Measurements from ENCODE around the gene UBE2O. TPM values are rescaled to one million over a fixed set of nuclear protein-coding genes. Genes with fewer than 3 reads are reported as not detected.

Gene UBE2O
- total and polyA plus RNA-seq, 8 donors = 10.4 to 19.8 (median 15.9) TPM

DNA sequence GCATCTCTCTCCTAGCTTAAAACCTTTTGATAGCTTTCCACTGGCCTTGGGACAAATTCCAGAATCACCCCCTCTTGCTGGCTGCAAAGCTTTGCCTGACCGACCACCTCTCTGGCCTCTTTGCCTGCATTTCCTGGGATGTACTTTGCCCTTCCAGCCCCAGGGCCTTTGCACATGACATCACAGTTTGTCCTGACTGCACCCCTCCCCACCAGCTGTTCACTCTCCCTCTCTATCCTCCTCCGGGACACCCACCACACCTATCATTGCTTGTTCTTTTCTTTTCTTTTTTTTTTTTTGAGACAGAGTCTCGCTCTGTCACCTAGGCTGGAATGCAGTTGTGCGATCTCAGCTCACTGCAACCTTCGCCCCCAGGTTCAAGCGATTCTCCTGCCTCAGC lies 22.4 kb upstream of the UBE2O start:
- no peaks in the 10 kb centered on the region for H3K4me1 ChIP-seq
- TF ChIP-seq, protein P1, sequence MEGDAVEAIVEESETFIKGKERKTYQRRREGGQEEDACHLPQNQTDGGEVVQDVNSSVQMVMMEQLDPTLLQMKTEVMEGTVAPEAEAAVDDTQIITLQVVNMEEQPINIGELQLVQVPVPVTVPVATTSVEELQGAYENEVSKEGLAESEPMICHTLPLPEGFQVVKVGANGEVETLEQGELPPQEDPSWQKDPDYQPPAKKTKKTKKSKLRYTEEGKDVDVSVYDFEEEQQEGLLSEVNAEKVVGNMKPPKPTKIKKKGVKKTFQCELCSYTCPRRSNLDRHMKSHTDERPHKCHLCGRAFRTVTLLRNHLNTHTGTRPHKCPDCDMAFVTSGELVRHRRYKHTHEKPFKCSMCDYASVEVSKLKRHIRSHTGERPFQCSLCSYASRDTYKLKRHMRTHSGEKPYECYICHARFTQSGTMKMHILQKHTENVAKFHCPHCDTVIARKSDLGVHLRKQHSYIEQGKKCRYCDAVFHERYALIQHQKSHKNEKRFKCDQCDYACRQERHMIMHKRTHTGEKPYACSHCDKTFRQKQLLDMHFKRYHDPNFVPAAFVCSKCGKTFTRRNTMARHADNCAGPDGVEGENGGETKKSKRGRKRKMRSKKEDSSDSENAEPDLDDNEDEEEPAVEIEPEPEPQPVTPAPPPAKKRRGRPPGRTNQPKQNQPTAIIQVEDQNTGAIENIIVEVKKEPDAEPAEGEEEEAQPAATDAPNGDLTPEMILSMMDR (IDR thresholded peaks at IDR 0.05) = no peak
- H3K27ac ChIP-seq = no peak overlapping the region
- no peaks in the 10 kb centered on the region for H3K9me3 ChIP-seq
- intact Hi-C loops (cut with DNase I) = no loop called here
- no peak for ATAC-seq
- no peak for DNase-seq
- no peaks in the 10 kb centered on the region for H3K27me3 ChIP-seq
- 93 to 97% methylated on average over 6 of the region's 6 CpGs for WGBS, 2 donors
- peaks cover 0 to 26% (median 12%) of the 10 kb centered on the region in 3 donors for H3K36me3 ChIP-seq
- no peak for FAIRE-seq
- no peak overlapping the region for H3K4me3 ChIP-seq

DNA sequence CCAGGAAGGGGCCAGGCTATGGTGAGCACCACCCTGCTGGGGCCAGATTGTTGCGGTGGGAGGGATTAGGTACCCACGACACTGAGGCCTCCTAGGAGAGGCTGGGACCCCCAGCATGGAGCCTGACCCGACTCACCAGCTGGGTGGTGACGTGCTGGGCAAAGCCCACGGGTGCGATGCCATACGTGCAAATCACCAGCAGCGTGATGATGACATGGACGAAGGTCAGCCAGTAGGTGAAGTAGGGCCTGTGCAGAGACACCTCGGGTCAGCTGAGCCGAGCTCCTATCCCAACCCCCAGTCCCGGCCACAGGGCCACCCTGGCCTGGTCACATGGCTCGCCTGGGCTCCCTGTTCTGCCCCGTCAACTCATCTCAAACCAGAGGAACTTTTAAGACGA lies 21.9 kb upstream of the UBE2O start:
- Histone ChIP-seq H3K27ac (no peak overlapping the region), H3K36me3 (peaks cover 0 to 26% (median 12%) of the 10 kb centered on the region in 3 donors), H3K27me3 (no peaks in the 10 kb centered on the region), H3K4me3 (no peak overlapping the region), H3K9me3 (no peaks in the 10 kb centered on the region), H3K4me1 (no peaks in the 10 kb centered on the region)
- TF ChIP-seq, protein P1 (IDR thresholded peaks at IDR 0.05) = no peak
- intact Hi-C loops (cut with DNase I) = loop anchor here in 1 of 3 donors (5.0 kb wide), 1 partner anchor 32 kb away; no protein-coding TSS in a partner anchor
- FAIRE-seq = no peak
- 94 to 95% methylated on average over 15 of the region's 15 CpGs for WGBS, 2 donors
- peak in 1 of 6 donors; percentile 25 for DNase-seq
- no peak for ATAC-seq

DNA sequence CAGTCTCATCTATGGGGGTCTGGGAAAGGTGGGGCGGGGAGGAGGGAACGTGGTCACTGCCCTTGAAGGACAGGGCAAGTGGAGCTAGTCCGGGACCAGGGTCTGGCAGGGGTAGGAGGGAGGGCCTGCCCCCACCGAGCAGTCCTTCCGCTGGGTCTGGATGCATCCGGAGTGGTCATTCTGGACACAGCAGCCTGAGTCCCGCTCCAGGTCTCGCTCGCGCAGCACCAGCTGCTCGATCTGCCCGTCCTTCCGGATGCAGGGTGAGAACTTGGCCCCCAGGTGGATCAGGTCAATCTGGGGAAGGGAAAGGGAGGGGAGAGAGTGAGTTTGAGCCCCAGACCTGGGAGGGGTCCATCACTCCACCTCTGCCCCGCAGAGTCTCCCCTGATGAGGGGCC lies 21.3 kb upstream of the UBE2O start:
- WGBS, 2 donors = 94 to 95% methylated on average over 14 of the region's 14 CpGs
- Histone ChIP-seq H3K4me1 (no peaks in the 10 kb centered on the region), H3K36me3 (peaks cover 0 to 26% (median 12%) of the 10 kb centered on the region in 3 donors), H3K27me3 (no peaks in the 10 kb centered on the region), H3K9me3 (no peaks in the 10 kb centered on the region), H3K4me3 (no peak overlapping the region), H3K27ac (no peak overlapping the region)
- DNase-seq = peak in 1 of 6 donors; percentile 15
- TF ChIP-seq, protein P1 (IDR thresholded peaks at IDR 0.05) = no peak
- no peak for FAIRE-seq
- intact Hi-C loops (cut with DNase I) = loop anchor here in 1 of 3 donors (5.0 kb wide), 1 partner anchor 33 kb away; no protein-coding TSS in a partner anchor
- ATAC-seq = no peak

DNA sequence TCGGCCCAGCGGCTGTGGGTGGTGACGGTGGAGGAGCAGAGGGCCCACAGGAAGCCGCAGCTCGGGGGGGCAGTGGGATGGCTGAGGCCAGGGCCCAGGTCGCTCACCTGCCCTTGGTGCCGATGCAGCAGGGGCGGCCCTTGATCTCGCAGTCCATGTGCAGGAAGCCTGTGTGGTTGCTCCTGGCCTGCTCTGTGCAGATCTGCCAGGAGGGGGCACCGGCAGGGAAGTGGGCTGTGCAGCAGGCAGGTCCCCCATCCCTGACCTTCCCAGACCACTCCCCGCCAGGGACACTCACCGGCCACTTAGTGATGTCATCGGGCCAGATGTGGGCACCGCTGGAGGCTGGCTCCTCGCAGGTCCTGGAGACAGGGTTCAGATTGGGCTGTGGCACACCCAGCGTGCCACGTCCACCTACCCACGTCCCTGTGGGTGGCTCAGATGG lies 20.6 kb upstream of the UBE2O start:
- DNase-seq = peak in 2 of 6 donors; percentile 23 to 70
- H3K27ac ChIP-seq = no peak overlapping the region
- peak in 2 of 4 donors; percentile 4 to 6 for ATAC-seq
- H3K4me1 ChIP-seq = no peaks in the 10 kb centered on the region
- peaks cover 0 to 26% (median 12%) of the 10 kb centered on the region in 3 donors for H3K36me3 ChIP-seq
- H3K4me3 ChIP-seq = no peak overlapping the region
- FAIRE-seq = no peak
- 91 to 93% methylated on average over 18 of the region's 18 CpGs for WGBS, 2 donors
- H3K27me3 ChIP-seq = no peaks in the 10 kb centered on the region
- no peaks in the 10 kb centered on the region for H3K9me3 ChIP-seq
- intact Hi-C loops (cut with DNase I) = loop anchor here in 1 of 3 donors (5.0 kb wide), 1 partner anchor 34 kb away; no protein-coding TSS in a partner anchor
- TF ChIP-seq, protein P1 (IDR thresholded peaks at IDR 0.05) = no peak

DNA sequence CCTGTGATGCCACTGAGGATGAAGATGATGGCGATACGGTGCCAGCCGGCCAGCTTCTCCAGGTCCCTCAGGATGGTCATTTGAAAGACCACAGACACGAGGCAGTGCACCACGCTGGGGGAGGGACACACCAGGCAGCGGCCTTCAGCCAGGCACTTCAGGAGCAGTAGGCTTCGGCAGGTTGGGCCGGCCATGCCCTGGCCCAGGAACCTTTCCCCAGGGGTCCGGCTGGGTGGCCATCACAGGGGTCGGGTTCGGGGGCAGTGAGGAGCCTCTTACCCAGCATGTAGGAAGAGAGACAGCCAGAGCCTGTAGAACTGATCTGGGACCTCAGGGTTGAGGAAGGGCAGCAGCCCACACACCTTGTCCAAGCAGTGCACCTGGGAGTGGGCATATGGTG lies 19.8 kb upstream of the UBE2O start:
- TF ChIP-seq, protein P1 (IDR thresholded peaks at IDR 0.05) = no peak
- H3K9me3 ChIP-seq = no peaks in the 10 kb centered on the region
- FAIRE-seq (no peak), DNase-seq (peak in 1 of 6 donors; percentile 75), ATAC-seq (no peak)
- peaks cover 0 to 26% (median 12%) of the 10 kb centered on the region in 3 donors for H3K36me3 ChIP-seq
- H3K27me3 ChIP-seq = no peaks in the 10 kb centered on the region
- intact Hi-C loops (cut with DNase I) = loop anchor here in 1 of 3 donors (5.0 kb wide), 1 partner anchor 35 kb away; no protein-coding TSS in a partner anchor
- whole genome bisulfite sequencing, 2 donors = 93 to 97% methylated on average over 11 of the region's 11 CpGs
- H3K4me3 ChIP-seq = no peak overlapping the region
- no peak overlapping the region for H3K27ac ChIP-seq
- no peaks in the 10 kb centered on the region for H3K4me1 ChIP-seq
